Hepatocyte (in vitro differentiated cells): Measurements from ENCODE around the gene OCA2. TPM values are rescaled to one million over a fixed set of nuclear protein-coding genes. Genes with fewer than 3 reads are reported as not detected.

Experiments used
- DNase-seq: peaks from one replicate; pipeline ENCODE4 v3.0.0-alpha.2; 2016; ENCODE audit warnings: low spot score
- H2AFZ ChIP-seq: fragments of 200-600 bp; sonication (generic); 2 replicates; pipeline ENCODE4 v1.6.0; 2016; ENCODE audit warnings: antibody characterized with exemption, mild to moderate bottlenecking
- H3K27ac ChIP-seq: fragments of 200-600 bp; sonication (generic); 2 replicates; pipeline ENCODE4 v1.5.1; 2016; ENCODE audit warnings: mild to moderate bottlenecking
- H3K27me3 ChIP-seq: fragments of 200-600 bp; sonication (generic); 2 replicates; pipeline ENCODE4 v1.6.1; 2016
- H3K36me3 ChIP-seq: fragments of 200-600 bp; sonication (generic); replicated peaks from 2 replicates; pipeline ENCODE4 v1.5.1; 2016; ENCODE audit warnings: low read depth; ENCODE audit not compliant: insufficient read depth
- H3K4me1 ChIP-seq: fragments of 200-600 bp; sonication (generic); 2 replicates; pipeline ENCODE4 v1.5.1; 2016; ENCODE audit warnings: mild to moderate bottlenecking, moderate library complexity; ENCODE audit not compliant: insufficient read depth
- H3K4me2 ChIP-seq: fragments of 200-600 bp; sonication (generic); 2 replicates; pipeline ENCODE4 v1.6.0; 2016
- H3K4me3 ChIP-seq: fragments of 200-600 bp; sonication (generic); 2 replicates; pipeline ENCODE4 v1.5.1; 2016; ENCODE audit warnings: mild to moderate bottlenecking
- H3K79me2 ChIP-seq: fragments of 200-600 bp; sonication (generic); 2 replicates; pipeline ENCODE4 v1.6.0; 2017; ENCODE audit warnings: mild to moderate bottlenecking
- H3K9me2 ChIP-seq: fragments of 200-600 bp; sonication (generic); replicated peaks from 2 replicates; pipeline ENCODE4 v1.6.0; 2017; ENCODE audit warnings: mild to moderate bottlenecking; ENCODE audit not compliant: insufficient read depth
- H3K9me3 ChIP-seq: fragments of 200-600 bp; sonication (generic); 2 replicates; pipeline ENCODE4 v1.5.1; 2016; ENCODE audit warnings: low read depth, mild to moderate bottlenecking
- H4K20me1 ChIP-seq: fragments of 200-600 bp; sonication (generic); 2 replicates; pipeline ENCODE4 v1.6.0; 2016; ENCODE audit warnings: mild to moderate bottlenecking; ENCODE audit not compliant: insufficient read depth, poor library complexity, severe bottlenecking
- EZH2 ChIP-seq: fragments of 200-600 bp; sonication (generic); IDR thresholded peaks from 2 replicates; pipeline ENCODE4 v1.6.1; 2016; ENCODE audit warnings: antibody characterized with exemption, mild to moderate bottlenecking, borderline replicate concordance
- EZH2phosphoT487 ChIP-seq: fragments of 200-600 bp; sonication (generic); IDR thresholded peaks from one replicate; pipeline ENCODE4 v1.6.1; 2018; ENCODE audit warnings: antibody characterized with exemption, mild to moderate bottlenecking, low read depth, moderate library complexity; ENCODE audit not compliant: unreplicated experiment, severe bottlenecking
- WGBS: methylation state at CpG from one replicate; pipeline ENCODE4 v1.1.6; 2016; ENCODE audit warnings: low lambda C conversion rate; ENCODE audit errors: missing lambda C conversion rate; 5-methylcytosine and 5-hydroxymethylcytosine counted together
- polyA plus RNA-seq: library from polyadenylated mRNA; unstranded; fragments of >200 nt; fragmentation: Nextera tagmentation; extraction: Ambion mirVana; gene quantifications from 2 replicates; pipeline ENCODE4 v1.2.1, GENCODE V29; 2016
- total RNA-seq: library from RNA; depleted of rRNA; stranded (reverse); fragments of >200 nt; gene quantifications from 2 replicates; pipeline ENCODE4 v1.2.3, GENCODE V29; 2014
- TF ChIP-seq, protein P1 (sequence below): fragments of 200-600 bp; sonication (generic); IDR thresholded peaks from 2 replicates; pipeline ENCODE4 v1.5.1; 2016; ENCODE audit warnings: antibody characterized with exemption, mild to moderate bottlenecking; ENCODE audit not compliant: poor library complexity

Gene OCA2
- total and polyA plus RNA-seq, 2 experiments from 2014 or later = 25.1 to 27.7 TPM

DNA sequence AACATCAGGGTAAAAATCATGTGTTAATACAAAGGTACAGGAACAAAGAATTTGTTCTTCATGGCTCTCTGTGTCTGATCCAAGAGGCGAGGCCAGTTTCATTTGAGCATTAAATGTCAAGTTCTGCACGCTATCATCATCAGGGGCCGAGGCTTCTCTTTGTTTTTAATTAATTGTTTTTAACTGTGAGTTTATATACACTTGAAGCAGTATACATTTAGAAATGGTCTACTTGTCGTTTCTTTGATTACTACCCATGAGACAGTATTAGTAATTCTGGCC is 21.2 kb upstream of the OCA2 start:
- no peaks in the 10 kb centered on the region for H3K79me2 ChIP-seq
- H3K4me2 ChIP-seq = no peak overlapping the region
- no peaks in the 10 kb centered on the region for H3K9me3 ChIP-seq
- H3K27ac ChIP-seq = no peak overlapping the region
- H3K36me3 ChIP-seq = peaks cover 5% of the 10 kb centered on the region
- no peak for DNase-seq
- H3K4me3 ChIP-seq = no peak overlapping the region
- H3K4me1 ChIP-seq = no peaks in the 10 kb centered on the region
- no peaks in the 10 kb centered on the region for H3K27me3 ChIP-seq
- WGBS = 93% methylated on average over 4 of the region's 4 CpGs
- no peak for TF ChIP-seq EZH2
- TF ChIP-seq, protein P1, sequence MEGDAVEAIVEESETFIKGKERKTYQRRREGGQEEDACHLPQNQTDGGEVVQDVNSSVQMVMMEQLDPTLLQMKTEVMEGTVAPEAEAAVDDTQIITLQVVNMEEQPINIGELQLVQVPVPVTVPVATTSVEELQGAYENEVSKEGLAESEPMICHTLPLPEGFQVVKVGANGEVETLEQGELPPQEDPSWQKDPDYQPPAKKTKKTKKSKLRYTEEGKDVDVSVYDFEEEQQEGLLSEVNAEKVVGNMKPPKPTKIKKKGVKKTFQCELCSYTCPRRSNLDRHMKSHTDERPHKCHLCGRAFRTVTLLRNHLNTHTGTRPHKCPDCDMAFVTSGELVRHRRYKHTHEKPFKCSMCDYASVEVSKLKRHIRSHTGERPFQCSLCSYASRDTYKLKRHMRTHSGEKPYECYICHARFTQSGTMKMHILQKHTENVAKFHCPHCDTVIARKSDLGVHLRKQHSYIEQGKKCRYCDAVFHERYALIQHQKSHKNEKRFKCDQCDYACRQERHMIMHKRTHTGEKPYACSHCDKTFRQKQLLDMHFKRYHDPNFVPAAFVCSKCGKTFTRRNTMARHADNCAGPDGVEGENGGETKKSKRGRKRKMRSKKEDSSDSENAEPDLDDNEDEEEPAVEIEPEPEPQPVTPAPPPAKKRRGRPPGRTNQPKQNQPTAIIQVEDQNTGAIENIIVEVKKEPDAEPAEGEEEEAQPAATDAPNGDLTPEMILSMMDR = no peak
- H3K9me2 ChIP-seq = no peaks in the 10 kb centered on the region
- no peaks in the 10 kb centered on the region for H4K20me1 ChIP-seq
- no peak overlapping the region for H2AFZ ChIP-seq

DNA sequence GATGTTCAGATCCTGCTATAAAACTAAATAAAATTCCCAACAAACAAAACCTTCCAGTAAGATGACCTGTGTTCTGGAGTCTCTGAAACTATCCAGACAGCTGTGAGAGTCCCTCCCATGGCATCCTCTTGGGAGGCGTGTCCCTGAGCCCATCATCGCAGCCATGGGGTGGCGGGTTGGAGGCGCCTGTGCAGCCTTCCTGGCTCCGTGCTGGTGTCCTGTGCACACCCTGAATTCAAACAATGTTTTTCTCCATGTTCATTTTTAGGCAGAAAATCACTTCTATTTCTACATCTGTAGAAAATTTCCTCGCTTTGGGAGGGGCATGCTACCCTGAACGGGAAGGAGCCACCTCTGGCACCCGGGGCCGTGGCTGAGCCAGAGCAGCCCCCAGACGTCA is 19.4 kb upstream of the OCA2 start:
- 89% methylated on average over 10 of the region's 10 CpGs for WGBS
- H3K4me3 ChIP-seq = no peak overlapping the region
- no peaks in the 10 kb centered on the region for H3K9me2 ChIP-seq
- TF ChIP-seq EZH2 = no peak
- no peak for TF ChIP-seq EZH2phosphoT487
- TF ChIP-seq, protein P1 = no peak
- H3K79me2 ChIP-seq = no peaks in the 10 kb centered on the region
- DNase-seq = no peak
- H3K27me3 ChIP-seq = no peaks in the 10 kb centered on the region
- H3K4me2 ChIP-seq = no peak overlapping the region
- H3K9me3 ChIP-seq = no peaks in the 10 kb centered on the region
- peaks cover 5% of the 10 kb centered on the region for H3K36me3 ChIP-seq
- no peak overlapping the region for H2AFZ ChIP-seq
- H4K20me1 ChIP-seq = no peaks in the 10 kb centered on the region
- H3K4me1 ChIP-seq = no peaks in the 10 kb centered on the region
- no peak overlapping the region for H3K27ac ChIP-seq

DNA sequence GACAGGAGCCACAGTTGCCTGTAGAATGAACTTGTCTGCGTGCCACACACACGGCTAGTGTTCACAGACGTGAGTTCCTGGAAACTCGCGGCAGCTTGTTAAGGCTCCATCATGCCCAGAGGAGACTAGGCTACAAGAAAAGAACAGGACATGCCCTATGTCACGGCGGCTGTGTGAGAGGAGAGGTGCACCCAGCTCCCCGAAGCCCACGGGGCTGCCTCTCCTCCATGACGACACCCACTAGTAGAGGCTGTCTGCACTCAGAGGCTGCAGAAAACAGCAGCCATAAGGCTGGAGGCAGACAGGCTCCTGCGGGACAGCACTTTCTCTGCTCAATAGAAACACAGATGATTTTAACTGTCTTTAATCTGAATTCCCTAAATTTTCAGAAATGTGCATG is 19.0 kb upstream of the OCA2 start:
- WGBS = 93% methylated on average over 11 of the region's 11 CpGs
- Histone ChIP-seq H3K9me3 (no peaks in the 10 kb centered on the region), H4K20me1 (no peaks in the 10 kb centered on the region), H2AFZ (no peak overlapping the region), H3K4me1 (no peaks in the 10 kb centered on the region), H3K4me2 (no peak overlapping the region), H3K79me2 (no peaks in the 10 kb centered on the region), H3K36me3 (peaks cover 5% of the 10 kb centered on the region), H3K27me3 (no peaks in the 10 kb centered on the region), H3K27ac (no peak overlapping the region), H3K9me2 (no peaks in the 10 kb centered on the region), H3K4me3 (no peak overlapping the region)
- TF ChIP-seq, protein P1 = no peak
- TF ChIP-seq EZH2phosphoT487 (no peak), EZH2 (no peak)
- no peak for DNase-seq

DNA sequence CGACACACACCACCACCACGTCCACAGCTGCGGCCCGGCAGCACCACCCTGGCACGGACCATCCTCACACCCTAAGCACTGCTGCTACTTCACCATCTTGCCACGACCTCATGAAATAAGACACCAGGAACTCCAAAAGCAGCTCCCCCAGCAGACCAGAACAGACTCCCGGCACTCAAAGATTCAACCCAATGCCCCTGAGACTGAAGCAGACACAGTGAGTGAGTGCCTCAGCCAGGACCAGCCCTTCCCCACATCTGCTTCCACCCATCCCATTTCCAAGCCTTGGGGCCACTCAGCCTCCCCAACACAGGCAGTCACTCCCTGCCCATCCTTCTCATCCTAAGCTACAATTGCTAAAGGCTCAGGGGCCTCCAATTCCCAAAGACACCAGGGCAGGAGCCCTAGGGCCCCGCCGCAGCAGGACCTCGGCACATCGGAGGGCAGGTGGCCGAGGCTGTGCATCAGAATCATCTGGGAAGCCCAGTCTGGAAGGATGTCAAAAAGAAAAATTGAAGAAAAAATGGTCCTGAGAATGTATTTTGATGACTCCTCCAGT is 18.4 kb upstream of the OCA2 start:
- TF ChIP-seq, protein P1 = no peak
- TF ChIP-seq EZH2 = no peak
- TF ChIP-seq EZH2phosphoT487 = no peak
- H2AFZ ChIP-seq = no peak overlapping the region
- H3K36me3 ChIP-seq = peaks cover 5% of the 10 kb centered on the region
- H3K4me2 ChIP-seq = no peak overlapping the region
- H3K4me1 ChIP-seq = no peaks in the 10 kb centered on the region
- 94% methylated on average over 12 of the region's 12 CpGs for WGBS
- no peak overlapping the region for H3K27ac ChIP-seq
- DNase-seq = no peak
- no peaks in the 10 kb centered on the region for H3K27me3 ChIP-seq
- H3K9me3 ChIP-seq = no peaks in the 10 kb centered on the region
- H3K4me3 ChIP-seq = no peak overlapping the region
- no peaks in the 10 kb centered on the region for H3K79me2 ChIP-seq
- H3K9me2 ChIP-seq = no peaks in the 10 kb centered on the region
- no peaks in the 10 kb centered on the region for H4K20me1 ChIP-seq
